ENCODE results near the gene ZNF385A.

DNA sequence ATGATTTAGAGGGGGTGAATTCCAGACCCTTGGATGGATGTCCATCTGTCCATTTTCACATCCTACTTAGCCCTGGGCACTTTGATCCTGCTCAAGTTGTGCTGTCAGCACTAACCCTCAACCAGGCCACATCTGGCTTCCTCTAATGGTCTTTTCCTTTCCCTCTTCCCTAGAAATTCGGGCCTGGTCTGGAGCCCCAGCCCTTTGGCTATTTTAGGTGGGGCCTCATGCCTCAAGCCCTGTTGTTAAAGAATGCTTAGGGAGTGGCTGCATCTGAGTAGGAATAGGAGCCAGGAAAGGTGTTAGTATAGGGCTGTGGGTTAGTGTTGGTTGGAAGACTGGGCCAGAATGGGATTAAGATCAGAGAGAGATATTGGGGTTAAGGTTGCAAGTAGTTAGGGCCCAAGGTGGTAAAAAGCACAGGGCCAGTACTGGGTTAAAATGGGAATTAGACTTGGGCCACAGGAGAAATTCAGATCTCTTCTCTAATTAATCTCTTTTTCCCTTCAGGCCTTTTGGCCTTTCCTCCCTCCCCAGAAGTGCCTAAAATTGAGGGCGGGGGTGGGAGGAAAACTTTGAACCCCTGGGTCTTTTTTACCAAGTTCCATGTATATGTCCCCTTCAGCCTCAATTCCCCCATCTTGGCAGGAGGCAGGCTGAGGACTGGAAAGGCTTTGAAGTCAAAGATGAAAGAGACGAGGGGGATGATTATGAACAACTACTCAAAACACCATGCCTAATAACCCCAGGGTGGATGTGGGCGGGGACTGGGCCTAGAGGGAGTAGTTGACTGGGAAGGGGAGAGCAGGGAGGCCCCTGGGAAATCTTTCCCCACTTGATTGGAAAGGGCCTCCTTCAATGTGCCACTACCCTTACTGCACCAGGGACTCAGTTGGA lies 4.0 kb upstream of the ZNF385A start:
- TF ChIP-seq GATA2 (IDR thresholded peaks at IDR 0.05; ENCODE audit: low read depth, low read length) (no peak), GATA3 (IDR thresholded peaks at IDR 0.05; ENCODE audit: low read depth, low read length) (no peak)

Data from SH-SY5Y (cell line).